Liver (tissue), 9 donors: ENCODE measurements around the gene CLTC. TPM values are rescaled to one million over a fixed set of nuclear protein-coding genes. Genes with fewer than 3 reads are reported as not detected.

Experiments used
- DNase-seq: peaks from one replicate; pipeline ENCODE4 v3.0.0-alpha.2; 2017; ENCODE audit warnings: low spot score
- H3K27ac ChIP-seq, 2 donors: one replicate each; pipeline ENCODE4 v1.7.0; 2013; ENCODE audit warnings: inconsistent platforms in 2 of 2, low read length in 2 of 2, control low read depth in 1 of 2, low read depth in 1 of 2, mild to moderate bottlenecking in 1 of 2
- H3K27me3 ChIP-seq, 4 donors: one replicate each; pipeline versions ENCODE4 v1.6.1 to v1.7.0; 2013; ENCODE audit warnings: low read length in 3 of 4, inconsistent platforms in 1 of 4, mild to moderate bottlenecking in 1 of 4, moderate library complexity in 1 of 4; ENCODE audit not compliant: control insufficient read depth in 4 of 4, insufficient read depth in 4 of 4
- H3K36me3 ChIP-seq, 4 donors: one replicate each; pipeline versions ENCODE4 v1.6.1 to v1.7.0; 2013; ENCODE audit warnings: low read length in 3 of 4, mild to moderate bottlenecking in 3 of 4, low read depth in 1 of 4, moderate library complexity in 1 of 4; ENCODE audit not compliant: control insufficient read depth in 4 of 4, insufficient read depth in 3 of 4
- H3K4me1 ChIP-seq, 4 donors: one replicate each; pipeline versions ENCODE4 v1.6.1 to v1.7.0; 2013; ENCODE audit warnings: low read length in 3 of 4, mild to moderate bottlenecking in 3 of 4, moderate library complexity in 1 of 4; ENCODE audit not compliant: control insufficient read depth in 4 of 4, insufficient read depth in 4 of 4
- H3K4me3 ChIP-seq, 3 donors: one replicate each; pipeline versions ENCODE4 v1.6.1 to v1.7.0; 2013; ENCODE audit warnings: low read length in 3 of 3, control low read depth in 1 of 3, low read depth in 1 of 3, mild to moderate bottlenecking in 1 of 3
- H3K9ac ChIP-seq, 2 donors: one replicate each; pipeline ENCODE4 v1.7.0; 2013; ENCODE audit warnings: low read length in 2 of 2, mild to moderate bottlenecking in 2 of 2, moderate library complexity in 2 of 2, control low read depth in 1 of 2, low read depth in 1 of 2
- H3K9me3 ChIP-seq, 4 donors: one replicate each; pipeline versions ENCODE4 v1.6.1 to v1.7.0; 2013; ENCODE audit warnings: low read length in 3 of 4; ENCODE audit not compliant: control insufficient read depth in 4 of 4
- ATF3 ChIP-seq: IDR thresholded peaks from 2 replicates; pipeline ENCODE4 v1.6.1; 2016; ENCODE audit warnings: antibody characterized with exemption
- CTCF ChIP-seq: fragments of 150-350 bp; IDR thresholded peaks from 2 replicates; pipeline ENCODE4 v1.5.1; 2017; ENCODE audit warnings: improper control_type of control experiment, low read depth, low read length; ENCODE audit not compliant: missing input control
- EGR1 ChIP-seq, 2 donors: IDR thresholded peaks; 2 replicates each; pipeline ENCODE4 v1.6.1; 2016 to 2018; ENCODE audit warnings: antibody characterized with exemption in 2 of 2, low read depth in 2 of 2
- FOXA1 ChIP-seq: IDR thresholded peaks from 2 replicates; pipeline ENCODE4 v1.6.1; 2016; ENCODE audit warnings: antibody characterized with exemption
- FOXA2 ChIP-seq: IDR thresholded peaks from 2 replicates; pipeline ENCODE4 v1.6.1; 2016; ENCODE audit warnings: antibody characterized with exemption
- HNF4A ChIP-seq, 2 donors: conservative IDR thresholded peaks; 2 replicates each; pipeline ENCODE4 v1.6.1; 2016; ENCODE audit warnings: antibody characterized with exemption in 2 of 2, mild to moderate bottlenecking in 2 of 2
- HNF4G ChIP-seq: IDR thresholded peaks from 2 replicates; pipeline ENCODE4 v1.6.1; 2016; ENCODE audit warnings: antibody characterized with exemption
- MAX ChIP-seq: IDR thresholded peaks from 2 replicates; pipeline ENCODE4 v1.6.1; 2016; ENCODE audit warnings: antibody characterized with exemption
- NR2F2 ChIP-seq: IDR thresholded peaks from 2 replicates; pipeline ENCODE4 v1.6.1; 2016; ENCODE audit warnings: antibody characterized with exemption
- RAD21 ChIP-seq, 2 donors: IDR thresholded peaks; 2 replicates each; pipeline ENCODE4 v1.6.1; 2016; ENCODE audit warnings: antibody characterized with exemption in 2 of 2, mild to moderate bottlenecking in 2 of 2
- RXRA ChIP-seq, 2 donors: IDR thresholded peaks; 2 replicates each; pipeline ENCODE4 v1.6.1; 2017 to 2018; ENCODE audit warnings: antibody characterized with exemption in 2 of 2, mild to moderate bottlenecking in 1 of 2
- SP1 ChIP-seq: IDR thresholded peaks from 2 replicates; pipeline ENCODE4 v1.6.1; 2018; ENCODE audit warnings: antibody characterized with exemption, mild to moderate bottlenecking
- TAF1 ChIP-seq: conservative IDR thresholded peaks from 2 replicates; pipeline ENCODE4 v1.6.1; 2016; ENCODE audit warnings: antibody characterized with exemption, mild to moderate bottlenecking
- ZBTB33 ChIP-seq: IDR thresholded peaks from 2 replicates; pipeline ENCODE4 v1.6.1; 2016; ENCODE audit warnings: antibody characterized with exemption
- WGBS: extraction: QIAGEN DNeasy Blood & Tissue Kit; methylation state at CpG from one replicate; pipeline ENCODE4 v1.1.7; 2013; 5-methylcytosine and 5-hydroxymethylcytosine counted together
- polyA plus RNA-seq, 2 donors: library from polyadenylated mRNA; stranded (reverse) in 1 of 2; unstranded in 1 of 2; fragments of 200-250 nt in 1 of 2; fragments of >200 nt in 1 of 2; fragmentation: Nextera tagmentation in 1 of 2; extraction: Ambion mirVana in 1 of 2; gene quantifications; one replicate each; pipeline versions ENCODE4 v1.2.1 to v1.2.3, GENCODE V29; 2013 to 2015
- total RNA-seq, 2 donors: library from RNA; depleted of rRNA; stranded (reverse); fragments of >200 nt; gene quantifications; one replicate each; pipeline ENCODE4 v1.2.3, GENCODE V29; 2014
- TF ChIP-seq, protein P1 (sequence below): IDR thresholded peaks from 2 replicates; pipeline ENCODE4 v1.6.1; 2016; ENCODE audit warnings: antibody characterized with exemption, mild to moderate bottlenecking
- donor health status: healthy.
- donor health status: healthy.
- donor health status: healthy.
- donor health status: healthy.
- donor health status: healthy.

Gene CLTC
- total and polyA plus RNA-seq, 4 donors = 59.9 to 282 (median 172) TPM

DNA sequence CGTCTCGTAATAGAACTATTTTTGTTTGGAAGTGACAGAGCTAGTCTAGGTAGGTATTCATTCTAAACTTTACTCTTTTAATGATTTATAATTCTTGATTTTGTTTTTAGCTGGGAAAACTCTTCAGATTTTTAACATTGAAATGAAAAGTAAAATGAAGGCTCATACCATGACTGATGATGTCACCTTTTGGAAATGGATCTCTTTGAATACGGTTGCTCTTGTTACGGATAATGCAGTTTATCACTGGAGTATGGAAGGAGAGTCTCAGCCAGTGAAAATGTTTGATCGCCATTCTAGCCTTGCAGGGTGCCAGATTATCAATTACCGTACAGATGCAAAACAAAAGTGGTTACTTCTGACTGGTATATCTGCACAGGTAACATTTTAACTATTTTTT, 27.6 kb downstream of the CLTC start:
- H3K4me1 ChIP-seq = peaks cover 0 to 5% (median under 1%) of the 10 kb centered on the region in 4 donors
- no peaks in the 10 kb centered on the region for H3K27me3 ChIP-seq
- peaks cover 7 to 50% (median 43%) of the 10 kb centered on the region in 4 donors for H3K36me3 ChIP-seq
- WGBS = 94% methylated on average over 6 of the region's 6 CpGs
- TF ChIP-seq RXRA (IDR thresholded peaks at IDR 0.05) = no peak
- no peak for TF ChIP-seq CTCF
- TF ChIP-seq HNF4A (conservative IDR thresholded peaks at IDR 0.05) = no peak
- no peak overlapping the region for H3K4me3 ChIP-seq
- H3K27ac ChIP-seq = no peak overlapping the region
- no peak overlapping the region for H3K9ac ChIP-seq
- H3K9me3 ChIP-seq = no peaks in the 10 kb centered on the region
- no peak for DNase-seq

DNA sequence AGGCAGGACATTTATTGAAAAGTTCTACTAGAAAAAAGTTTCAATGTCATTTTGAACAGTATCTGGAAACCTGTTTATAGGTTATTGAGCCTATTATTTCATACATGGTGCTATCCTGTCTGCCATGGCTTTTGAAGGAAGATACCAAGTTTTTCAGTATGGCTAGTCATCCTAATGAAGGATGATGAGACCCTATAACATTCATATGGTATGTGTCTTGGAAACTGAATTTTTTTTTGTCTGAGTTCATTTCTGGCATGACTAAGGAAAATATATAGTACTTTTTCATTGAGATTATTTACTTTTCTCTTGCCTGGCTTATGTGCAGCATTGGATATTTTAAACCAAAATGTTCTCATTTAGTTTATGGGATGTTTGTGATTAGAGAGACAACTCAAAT, 30.2 kb downstream of the CLTC start:
- no peaks in the 10 kb centered on the region for H3K4me1 ChIP-seq
- no peak overlapping the region for H3K9ac ChIP-seq
- peaks cover 13 to 58% (median 54%) of the 10 kb centered on the region in 4 donors for H3K36me3 ChIP-seq
- no peak overlapping the region for H3K27ac ChIP-seq
- no peaks in the 10 kb centered on the region for H3K27me3 ChIP-seq
- no peak overlapping the region for H3K4me3 ChIP-seq
- no peaks in the 10 kb centered on the region for H3K9me3 ChIP-seq
- no peak for TF ChIP-seq CTCF
- TF ChIP-seq EGR1 (IDR thresholded peaks at IDR 0.05; ENCODE audit: low read depth in 2 of 2) = no peak
- TF ChIP-seq SP1 = no peak
- no peak for TF ChIP-seq HNF4G
- no peak for TF ChIP-seq FOXA2
- TF ChIP-seq RXRA (IDR thresholded peaks at IDR 0.05) = no peak
- DNase-seq = no peak

GRCh38 chr17:59650642-59651041, 30.9 kb downstream of the CLTC start:
- Histone ChIP-seq H3K4me1 (no peaks in the 10 kb centered on the region), H3K9me3 (no peaks in the 10 kb centered on the region), H3K36me3 (peaks cover 13 to 62% (median 54%) of the 10 kb centered on the region in 4 donors), H3K4me3 (no peak overlapping the region), H3K9ac (no peak overlapping the region), H3K27me3 (no peaks in the 10 kb centered on the region), H3K27ac (no peak overlapping the region)
- 84% methylated on average over 1 of the region's 1 CpG for WGBS
- DNase-seq = no peak
- no peak for TF ChIP-seq NR2F2
- no peak for TF ChIP-seq CTCF
- no peak for TF ChIP-seq RAD21 (IDR thresholded peaks at IDR 0.05)
- TF ChIP-seq MAX = no peak
- TF ChIP-seq TAF1 = no peak
- TF ChIP-seq, protein P1, sequence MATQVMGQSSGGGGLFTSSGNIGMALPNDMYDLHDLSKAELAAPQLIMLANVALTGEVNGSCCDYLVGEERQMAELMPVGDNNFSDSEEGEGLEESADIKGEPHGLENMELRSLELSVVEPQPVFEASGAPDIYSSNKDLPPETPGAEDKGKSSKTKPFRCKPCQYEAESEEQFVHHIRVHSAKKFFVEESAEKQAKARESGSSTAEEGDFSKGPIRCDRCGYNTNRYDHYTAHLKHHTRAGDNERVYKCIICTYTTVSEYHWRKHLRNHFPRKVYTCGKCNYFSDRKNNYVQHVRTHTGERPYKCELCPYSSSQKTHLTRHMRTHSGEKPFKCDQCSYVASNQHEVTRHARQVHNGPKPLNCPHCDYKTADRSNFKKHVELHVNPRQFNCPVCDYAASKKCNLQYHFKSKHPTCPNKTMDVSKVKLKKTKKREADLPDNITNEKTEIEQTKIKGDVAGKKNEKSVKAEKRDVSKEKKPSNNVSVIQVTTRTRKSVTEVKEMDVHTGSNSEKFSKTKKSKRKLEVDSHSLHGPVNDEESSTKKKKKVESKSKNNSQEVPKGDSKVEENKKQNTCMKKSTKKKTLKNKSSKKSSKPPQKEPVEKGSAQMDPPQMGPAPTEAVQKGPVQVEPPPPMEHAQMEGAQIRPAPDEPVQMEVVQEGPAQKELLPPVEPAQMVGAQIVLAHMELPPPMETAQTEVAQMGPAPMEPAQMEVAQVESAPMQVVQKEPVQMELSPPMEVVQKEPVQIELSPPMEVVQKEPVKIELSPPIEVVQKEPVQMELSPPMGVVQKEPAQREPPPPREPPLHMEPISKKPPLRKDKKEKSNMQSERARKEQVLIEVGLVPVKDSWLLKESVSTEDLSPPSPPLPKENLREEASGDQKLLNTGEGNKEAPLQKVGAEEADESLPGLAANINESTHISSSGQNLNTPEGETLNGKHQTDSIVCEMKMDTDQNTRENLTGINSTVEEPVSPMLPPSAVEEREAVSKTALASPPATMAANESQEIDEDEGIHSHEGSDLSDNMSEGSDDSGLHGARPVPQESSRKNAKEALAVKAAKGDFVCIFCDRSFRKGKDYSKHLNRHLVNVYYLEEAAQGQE = no peak
- TF ChIP-seq FOXA2 = no peak
- no peak for TF ChIP-seq ATF3
- TF ChIP-seq ZBTB33 = no peak
- no peak for TF ChIP-seq FOXA1
- no peak for TF ChIP-seq HNF4A (conservative IDR thresholded peaks at IDR 0.05)
- no peak for TF ChIP-seq HNF4G
